Right hindlimb (tissue), 1 donor: ENCODE data around the gene ACAP1.

Experiments
- DNase-seq: peaks from one replicate; pipeline ENCODE4 v3.0.0-alpha.2; 2018

The ACAP1 gene

GRCh38 chr17:7392696-7393612, 56.6 kb downstream of the ACAP1 start:
- DNase-seq = no peak

GRCh38 chr17:7393613-7394451, 57.5 kb downstream of the ACAP1 start:
- DNase-seq = no peak

- DNase-seq = peak; percentile 94
These were observed 58.3 kb downstream of the ACAP1 start, which contains the start of gene PLSCR3 for GRCh38 chr17:7394452-7395191. Gene PLSCR3 (minus strand): TSS chr17:7394525. CDS start chr17:7394110, 415 bp downstream.

GRCh38 chr17:7396147-7396546, 59.8 kb downstream of the ACAP1 start:
- DNase-seq = no peak

- DNase-seq = peak; percentile 3
These were observed 62.3 kb downstream of the ACAP1 start for GRCh38 chr17:7398612-7399011.
